ENCODE data around the gene SPSB1.

- TF ChIP-seq EP300 (IDR thresholded peaks at IDR 0.05; ENCODE audit: low read depth) (no peak), CTCF (IDR thresholded peaks at IDR 0.05) (no peak), POLR2A (IDR thresholded peaks at IDR 0.05) (no peak)
Observed at GRCh38 chr1:9357958-9358357, 65.3 kb downstream of the SPSB1 start.
